ENCODE measurements around the gene GREB1.

Gene GREB1

DNA sequence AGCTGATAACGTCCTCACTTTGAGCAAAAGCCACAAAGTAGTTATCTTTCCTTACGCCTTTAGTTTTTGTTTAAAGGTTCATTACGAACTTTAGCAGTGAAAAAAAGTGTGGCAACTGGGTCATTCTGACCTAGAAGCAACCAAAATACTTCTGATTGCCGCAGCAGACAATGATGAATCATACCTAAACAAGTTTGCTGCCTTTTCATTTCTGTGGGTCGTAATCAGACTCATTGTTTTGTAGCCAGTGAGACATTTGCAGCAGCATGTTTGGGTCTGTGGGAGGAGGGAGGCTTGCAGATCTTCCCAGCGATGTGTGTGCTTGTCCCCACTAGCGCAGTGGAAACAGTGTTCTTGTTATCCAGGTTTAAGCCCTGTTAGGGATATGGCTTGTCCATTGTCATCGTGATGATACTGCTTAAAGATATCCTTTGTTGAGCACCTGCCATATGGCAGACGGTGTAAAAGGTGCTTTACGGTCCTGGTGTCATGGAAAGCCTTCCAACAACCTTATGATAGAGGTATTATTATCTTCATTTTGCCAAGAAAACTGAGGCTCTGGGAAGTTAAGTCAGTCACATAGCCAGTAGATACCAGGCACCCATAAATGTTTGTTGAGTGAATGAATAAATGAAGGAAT lies 1.3 kb upstream of the GREB1 start:
- TF ChIP-seq, protein P1, sequence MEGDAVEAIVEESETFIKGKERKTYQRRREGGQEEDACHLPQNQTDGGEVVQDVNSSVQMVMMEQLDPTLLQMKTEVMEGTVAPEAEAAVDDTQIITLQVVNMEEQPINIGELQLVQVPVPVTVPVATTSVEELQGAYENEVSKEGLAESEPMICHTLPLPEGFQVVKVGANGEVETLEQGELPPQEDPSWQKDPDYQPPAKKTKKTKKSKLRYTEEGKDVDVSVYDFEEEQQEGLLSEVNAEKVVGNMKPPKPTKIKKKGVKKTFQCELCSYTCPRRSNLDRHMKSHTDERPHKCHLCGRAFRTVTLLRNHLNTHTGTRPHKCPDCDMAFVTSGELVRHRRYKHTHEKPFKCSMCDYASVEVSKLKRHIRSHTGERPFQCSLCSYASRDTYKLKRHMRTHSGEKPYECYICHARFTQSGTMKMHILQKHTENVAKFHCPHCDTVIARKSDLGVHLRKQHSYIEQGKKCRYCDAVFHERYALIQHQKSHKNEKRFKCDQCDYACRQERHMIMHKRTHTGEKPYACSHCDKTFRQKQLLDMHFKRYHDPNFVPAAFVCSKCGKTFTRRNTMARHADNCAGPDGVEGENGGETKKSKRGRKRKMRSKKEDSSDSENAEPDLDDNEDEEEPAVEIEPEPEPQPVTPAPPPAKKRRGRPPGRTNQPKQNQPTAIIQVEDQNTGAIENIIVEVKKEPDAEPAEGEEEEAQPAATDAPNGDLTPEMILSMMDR (IDR thresholded peaks at IDR 0.05), result no peak
- Histone ChIP-seq H3K27ac (no peak overlapping the region), H3K4me3 (no peak overlapping the region)
- no peak for DNase-seq (ENCODE audit: low spot score)

DNA sequence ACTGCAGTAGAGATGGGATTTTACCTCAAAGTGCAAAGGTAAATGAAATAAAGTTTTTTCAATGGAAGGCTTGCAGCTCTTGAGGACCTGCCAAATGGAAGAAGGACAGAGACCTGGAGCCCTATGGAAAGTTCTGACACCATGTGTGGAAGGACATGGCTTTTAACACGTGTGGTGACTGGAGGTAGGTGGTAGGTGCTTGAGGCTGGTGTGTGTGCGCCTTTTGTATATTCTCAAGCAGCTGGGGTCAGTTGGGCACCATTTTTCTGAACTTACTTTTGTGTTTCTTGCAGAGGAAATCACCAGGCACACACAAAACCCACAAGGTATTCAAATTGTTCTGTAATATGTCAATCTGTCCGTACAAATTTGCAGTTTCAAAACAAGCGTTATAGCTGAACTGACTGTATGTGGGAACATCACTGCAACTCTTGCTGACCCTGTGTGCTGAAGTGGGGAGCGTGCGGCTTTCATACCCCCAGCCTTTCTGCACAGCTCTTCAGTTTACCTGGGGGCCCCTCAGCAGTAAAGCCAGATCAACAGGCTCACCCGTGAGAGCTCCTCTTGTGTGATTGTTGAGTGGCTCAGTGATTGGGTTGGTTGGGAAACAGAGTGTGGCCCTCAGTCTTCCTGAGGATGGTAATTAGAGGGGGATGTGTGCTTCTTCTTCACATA lies 363 bp downstream of the GREB1 start:
- Histone ChIP-seq H3K27ac (no peak overlapping the region), H3K4me3 (no peak overlapping the region)
- TF ChIP-seq, protein P1 (IDR thresholded peaks at IDR 0.05), result no peak
- DNase-seq (ENCODE audit: low spot score), result no peak

- no peak for DNase-seq (ENCODE audit: low spot score)
- no peak overlapping the region for H3K4me3 ChIP-seq
- TF ChIP-seq, protein P1 (IDR thresholded peaks at IDR 0.05), result no peak
- H3K27ac ChIP-seq, result no peak overlapping the region
These were observed 1.1 kb downstream of the GREB1 start for GRCh38 chr2:11534746-11535484.

DNA sequence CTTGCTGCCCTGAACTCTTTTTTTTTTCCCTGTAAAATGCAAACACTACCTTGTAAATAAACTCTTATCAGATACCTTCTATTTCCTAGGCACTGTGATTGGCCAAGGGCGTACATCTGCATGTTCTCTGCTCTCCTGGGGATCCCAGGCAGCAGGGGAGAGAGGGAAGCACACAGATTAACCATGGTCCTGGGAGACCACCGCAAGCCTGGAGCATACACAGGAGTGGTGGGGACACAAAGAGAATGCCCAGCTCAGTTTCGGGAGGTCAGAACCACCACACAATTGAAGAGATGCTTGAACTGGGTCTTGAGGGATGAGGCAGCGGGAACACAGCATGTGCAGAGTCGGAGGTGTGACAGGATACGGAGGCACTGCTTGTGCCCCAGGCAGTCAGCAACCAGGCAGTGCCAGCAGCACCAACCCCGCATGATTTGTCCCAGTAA lies 2.1 kb downstream of the GREB1 start:
- TF ChIP-seq, protein P1 (IDR thresholded peaks at IDR 0.05), result no peak
- DNase-seq (ENCODE audit: low spot score), result no peak
- Histone ChIP-seq H3K27ac (no peak overlapping the region), H3K4me3 (no peak overlapping the region)

DNA sequence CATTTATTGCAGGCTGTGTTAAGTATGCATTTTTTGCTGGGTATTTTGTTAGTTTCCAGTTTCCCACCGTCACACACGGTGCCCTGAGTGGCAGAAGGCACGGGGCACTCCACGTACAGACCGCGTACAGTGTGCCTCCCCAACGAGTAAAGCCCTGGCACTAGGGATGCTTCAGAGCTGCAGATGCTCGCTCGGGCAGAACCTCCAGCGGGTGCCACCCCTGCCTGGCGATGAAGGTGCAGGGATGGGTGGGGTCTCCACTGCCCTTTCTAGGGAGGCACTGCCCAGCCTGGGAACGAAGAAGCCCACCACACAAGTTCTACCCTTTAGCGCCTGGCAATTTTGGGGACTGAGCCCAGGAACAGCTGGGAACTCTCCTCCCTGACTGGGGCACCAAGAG lies 4.1 kb downstream of the GREB1 start:
- Histone ChIP-seq H3K27ac (no peak overlapping the region), H3K4me3 (no peak overlapping the region)
- no peak for DNase-seq (ENCODE audit: low spot score)
- TF ChIP-seq, protein P1 (IDR thresholded peaks at IDR 0.05), result no peak

DNA sequence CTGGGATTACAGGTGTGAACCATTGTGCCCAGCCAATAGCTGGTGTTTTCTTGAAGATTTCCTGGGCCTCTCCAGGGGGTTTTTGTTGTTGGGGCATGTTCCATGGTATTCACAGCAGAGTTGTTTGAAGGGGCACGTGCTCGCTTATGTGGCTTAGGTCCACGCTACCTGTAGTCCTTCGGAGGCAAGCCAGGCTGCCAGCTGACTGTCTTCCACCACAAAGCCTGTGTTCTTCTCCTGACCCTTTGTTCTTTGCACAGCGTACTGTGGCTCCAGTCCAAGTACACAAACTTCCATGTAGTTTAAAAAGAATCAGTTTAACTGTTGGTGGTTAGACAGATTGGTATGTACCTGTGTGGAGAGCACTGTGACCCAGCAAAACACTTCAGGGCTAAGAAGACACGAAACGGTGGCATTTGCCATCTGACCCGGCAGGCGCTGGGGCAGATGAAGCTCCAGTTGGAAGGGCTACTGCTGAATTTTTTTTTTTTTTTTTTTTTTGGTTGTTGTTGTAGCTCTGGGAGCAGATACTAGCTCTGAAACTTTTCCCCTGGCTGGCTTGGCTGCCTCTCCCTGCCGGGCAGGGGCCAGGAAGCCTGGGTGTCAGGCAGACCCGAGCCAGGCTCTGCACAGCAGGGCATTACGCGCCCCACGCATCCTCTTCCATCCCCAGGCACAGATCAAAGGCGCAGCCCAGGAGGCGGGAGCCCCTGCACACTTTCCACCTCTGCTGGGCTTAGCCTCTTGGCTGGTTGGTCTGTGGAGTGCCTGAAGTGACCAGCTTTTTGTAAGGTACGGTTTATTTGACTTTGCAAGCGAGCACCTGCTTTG lies 5.7 kb downstream of the GREB1 start:
- Histone ChIP-seq H3K27ac (no peak overlapping the region), H3K4me3 (no peak overlapping the region)
- TF ChIP-seq, protein P1 (IDR thresholded peaks at IDR 0.05), result no peak
- no peak for DNase-seq (ENCODE audit: low spot score)
